Sigmoid colon (tissue), 7 donors: ENCODE data around the gene C14orf132. TPM values are rescaled to one million over a fixed set of nuclear protein-coding genes. Genes with fewer than 3 reads are reported as not detected.

ENCODE experiments used
- DNase-seq: peaks from one replicate; pipeline ENCODE4 v3.0.0-alpha.2; 2019
- H3K27ac ChIP-seq, 4 donors: fragments of 200-600 bp; sonication (generic); one replicate each; pipeline ENCODE4 v1.5.1; 2016 to 2019; ENCODE audit warnings: mild to moderate bottlenecking in 1 of 4
- H3K27me3 ChIP-seq, 3 donors: fragments of 200-600 bp; sonication (generic); one replicate each; pipeline ENCODE4 v1.5.1; 2019; ENCODE audit warnings: mild to moderate bottlenecking in 1 of 3
- H3K36me3 ChIP-seq, 4 donors: fragments of 200-600 bp; sonication (generic); one replicate each; pipeline ENCODE4 v1.5.1; 2016 to 2019
- H3K4me1 ChIP-seq, 4 donors: fragments of 200-600 bp; sonication (generic); one replicate each; pipeline ENCODE4 v1.5.1; 2017 to 2019
- H3K4me3 ChIP-seq, 4 donors: fragments of 200-600 bp; sonication (generic); one replicate each; pipeline ENCODE4 v1.5.1; 2017 to 2019; ENCODE audit warnings: mild to moderate bottlenecking in 2 of 4, moderate library complexity in 1 of 4
- H3K9me3 ChIP-seq, 4 donors: fragments of 200-600 bp in 3 of 4; sonication (generic) in 3 of 4; one replicate each; pipeline versions ENCODE4 v1.5.1 to v1.6.1; 2013 to 2019
- EP300 ChIP-seq, 4 donors: sonication (generic); formaldehyde crosslinking; IDR thresholded peaks; one replicate each; pipeline ENCODE4 v1.6.1; 2017; ENCODE audit warnings: antibody characterized with exemption in 4 of 4
- POLR2A ChIP-seq, 2 donors: fragments of 450-650 bp; IDR thresholded peaks; one replicate each; pipeline ENCODE4 v1.6.1; 2016; ENCODE audit warnings: antibody characterized with exemption in 2 of 2, mild to moderate bottlenecking in 2 of 2, moderate library complexity in 2 of 2
- POLR2AphosphoS5 ChIP-seq, 4 donors: sonication (generic); formaldehyde crosslinking; IDR thresholded peaks; one replicate each; pipeline ENCODE4 v1.6.1; 2017; ENCODE audit warnings: antibody characterized with exemption in 4 of 4
- WGBS, 2 donors: extraction: QIAGEN DNeasy Blood & Tissue Kit; methylation state at CpG; one replicate each; pipeline ENCODE4 v1.1.7; 2013; 5-methylcytosine and 5-hydroxymethylcytosine counted together
- intact Hi-C: fragments of 100-400 bp; cut with DNase I; formaldehyde crosslinking; loops from one replicate; pipeline ENCODE4 v1.15.1; 2023
- polyA plus RNA-seq, 3 donors: library from polyadenylated mRNA; stranded (reverse); fragments of 200-250 nt; gene quantifications; one replicate each; pipeline ENCODE4 v1.2.3, GENCODE V29; 2013
- total RNA-seq, 4 donors: library from RNA; depleted of rRNA; stranded (reverse); fragments of >200 nt; gene quantifications; one replicate each; pipeline ENCODE4 v1.1.0, GENCODE V29; 2016
- TF ChIP-seq, protein P1 (sequence below), 4 experiments: fragments of 450-650 bp in 3 of 4; fragments of 200-600 bp in 1 of 4; IDR thresholded peaks; one replicate each; pipeline ENCODE4 v1.5.1; 2016 to 2019; ENCODE audit warnings: antibody characterized with exemption in 4 of 4, mild to moderate bottlenecking in 3 of 4, moderate library complexity in 2 of 4
- donor health status: healthy with polysubstance abuse.
- donor health status: Bipolar disorder and iron deficiency.
- donor health status: healthy.

C14orf132 gene
- total and polyA plus RNA-seq, 7 donors = 2.4 to 30.4 (median 10.4) TPM

DNA sequence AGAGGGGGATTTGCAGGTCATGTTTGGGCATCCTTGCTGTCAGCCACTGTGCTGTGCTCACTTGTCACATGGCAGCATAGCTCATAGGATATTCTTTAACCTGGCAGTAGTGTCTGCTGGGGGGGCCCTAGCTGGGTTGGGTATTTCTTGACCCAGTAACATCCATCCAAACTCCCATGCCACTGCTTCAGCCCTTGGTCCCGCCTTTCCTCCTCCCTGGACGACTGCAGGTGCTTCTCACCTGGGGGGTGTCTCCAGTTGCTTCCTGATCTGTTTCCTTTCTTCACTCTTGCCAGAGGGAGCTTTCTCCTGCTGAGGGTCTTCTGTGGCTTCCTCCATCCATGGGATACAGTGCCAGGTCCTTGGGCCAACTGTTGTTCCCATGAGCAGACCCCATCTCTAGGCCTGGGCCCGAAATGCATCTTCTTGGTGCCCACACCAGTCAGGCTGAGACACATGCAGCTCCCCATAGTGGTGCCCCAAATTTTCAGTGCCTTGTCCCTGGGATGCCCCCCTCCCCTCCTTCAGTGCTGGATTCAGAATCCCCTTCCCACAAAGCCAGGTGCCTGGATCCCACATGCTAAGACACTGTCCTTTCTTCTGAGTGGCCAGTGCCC is 20.5 kb downstream of the C14orf132 start:
- no peak for DNase-seq
- WGBS, 2 donors = 67 to 80% methylated on average over 3 of the region's 3 CpGs
- no peak overlapping the region for H3K27ac ChIP-seq
- H3K36me3 ChIP-seq = no peaks in the 10 kb centered on the region
- intact Hi-C loops = no loop called here
- no peaks in the 10 kb centered on the region for H3K9me3 ChIP-seq
- H3K4me1 ChIP-seq = peaks cover 0 to 32% (median 8%) of the 10 kb centered on the region in 4 donors
- TF ChIP-seq POLR2AphosphoS5 (IDR thresholded peaks at IDR 0.05) = no peak
- TF ChIP-seq EP300 (IDR thresholded peaks at IDR 0.05) = no peak
- TF ChIP-seq, protein P1, sequence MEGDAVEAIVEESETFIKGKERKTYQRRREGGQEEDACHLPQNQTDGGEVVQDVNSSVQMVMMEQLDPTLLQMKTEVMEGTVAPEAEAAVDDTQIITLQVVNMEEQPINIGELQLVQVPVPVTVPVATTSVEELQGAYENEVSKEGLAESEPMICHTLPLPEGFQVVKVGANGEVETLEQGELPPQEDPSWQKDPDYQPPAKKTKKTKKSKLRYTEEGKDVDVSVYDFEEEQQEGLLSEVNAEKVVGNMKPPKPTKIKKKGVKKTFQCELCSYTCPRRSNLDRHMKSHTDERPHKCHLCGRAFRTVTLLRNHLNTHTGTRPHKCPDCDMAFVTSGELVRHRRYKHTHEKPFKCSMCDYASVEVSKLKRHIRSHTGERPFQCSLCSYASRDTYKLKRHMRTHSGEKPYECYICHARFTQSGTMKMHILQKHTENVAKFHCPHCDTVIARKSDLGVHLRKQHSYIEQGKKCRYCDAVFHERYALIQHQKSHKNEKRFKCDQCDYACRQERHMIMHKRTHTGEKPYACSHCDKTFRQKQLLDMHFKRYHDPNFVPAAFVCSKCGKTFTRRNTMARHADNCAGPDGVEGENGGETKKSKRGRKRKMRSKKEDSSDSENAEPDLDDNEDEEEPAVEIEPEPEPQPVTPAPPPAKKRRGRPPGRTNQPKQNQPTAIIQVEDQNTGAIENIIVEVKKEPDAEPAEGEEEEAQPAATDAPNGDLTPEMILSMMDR (IDR thresholded peaks at IDR 0.05) = no peak
- no peak for TF ChIP-seq POLR2A (IDR thresholded peaks at IDR 0.05)
- H3K27me3 ChIP-seq = no peaks in the 10 kb centered on the region
- H3K4me3 ChIP-seq = no peak overlapping the region

DNA sequence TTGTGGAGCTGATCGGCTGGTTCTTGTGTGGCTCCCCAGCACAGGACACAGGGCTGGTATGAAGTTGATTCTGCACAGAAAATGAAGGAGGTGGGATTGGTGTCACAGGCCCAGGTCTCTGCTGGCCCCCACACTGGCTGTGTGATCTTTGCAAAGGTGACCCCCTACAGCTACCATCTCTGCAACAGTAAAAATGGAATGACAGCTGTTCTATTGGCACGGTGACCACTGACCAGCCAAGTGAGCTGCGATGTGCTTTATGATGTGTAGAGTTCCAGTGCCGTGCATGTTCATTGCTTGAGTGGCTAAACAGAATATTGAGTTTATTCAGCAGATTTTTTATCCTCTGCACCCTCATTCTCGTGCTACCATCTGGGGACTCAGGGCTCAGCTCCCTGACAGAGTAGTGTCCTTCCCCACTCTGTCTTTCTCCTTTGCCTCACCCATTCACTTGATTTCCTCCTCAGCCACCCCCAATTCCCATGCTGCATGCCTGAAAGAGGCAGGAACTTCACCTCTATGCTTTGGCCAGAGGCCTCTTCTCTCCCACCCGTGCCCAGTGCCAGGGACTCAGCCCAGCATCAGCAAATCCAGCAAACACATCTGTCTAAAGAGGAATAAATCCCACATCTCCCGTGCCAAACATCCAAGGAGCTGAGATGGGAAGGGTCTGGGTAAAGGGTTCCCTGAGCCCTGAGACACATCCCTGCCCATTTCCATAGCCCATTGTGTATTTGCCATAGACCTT is 21.2 kb downstream of the C14orf132 start:
- no peaks in the 10 kb centered on the region for H3K9me3 ChIP-seq
- no peak for TF ChIP-seq EP300 (IDR thresholded peaks at IDR 0.05)
- TF ChIP-seq POLR2AphosphoS5 (IDR thresholded peaks at IDR 0.05) = no peak
- TF ChIP-seq POLR2A (IDR thresholded peaks at IDR 0.05) = no peak
- TF ChIP-seq, protein P1 (IDR thresholded peaks at IDR 0.05) = no peak
- intact Hi-C loops = no loop called here
- H3K36me3 ChIP-seq = no peaks in the 10 kb centered on the region
- no peak for DNase-seq
- WGBS, 2 donors = 64 to 73% methylated on average over 7 of the region's 7 CpGs
- peaks cover 0 to 30% (median 5%) of the 10 kb centered on the region in 4 donors for H3K4me1 ChIP-seq
- no peak overlapping the region for H3K4me3 ChIP-seq
- no peak overlapping the region for H3K27ac ChIP-seq
- no peaks in the 10 kb centered on the region for H3K27me3 ChIP-seq

DNA sequence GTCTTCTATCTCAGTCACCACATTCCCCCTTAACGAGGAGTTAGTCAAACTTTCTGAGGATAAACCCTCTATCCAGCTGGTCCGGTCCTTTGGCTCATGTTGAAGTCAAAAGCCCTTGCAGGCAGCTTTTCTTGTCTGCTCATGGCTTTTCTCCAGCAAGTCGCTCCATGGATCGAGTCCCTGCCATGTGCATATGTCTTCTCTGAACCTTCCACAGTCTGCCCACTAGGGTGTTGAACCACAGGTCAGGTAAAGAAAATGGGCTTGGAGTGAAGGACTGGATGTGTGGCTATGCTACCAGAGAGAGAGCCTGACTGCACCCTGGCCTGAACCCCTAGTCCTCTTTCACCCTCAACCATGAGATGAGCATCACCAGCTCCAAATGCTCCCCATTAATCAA is 22.8 kb downstream of the C14orf132 start:
- no peak for TF ChIP-seq EP300 (IDR thresholded peaks at IDR 0.05)
- TF ChIP-seq POLR2AphosphoS5 (IDR thresholded peaks at IDR 0.05) = no peak
- TF ChIP-seq, protein P1 (IDR thresholded peaks at IDR 0.05) = no peak
- WGBS, 2 donors = 76 to 80% methylated on average over 4 of the region's 4 CpGs
- H3K27ac ChIP-seq = no peak overlapping the region
- H3K4me3 ChIP-seq = no peak overlapping the region
- peaks cover 0 to 30% (median 2%) of the 10 kb centered on the region in 4 donors for H3K4me1 ChIP-seq
- H3K9me3 ChIP-seq = no peaks in the 10 kb centered on the region
- H3K27me3 ChIP-seq = no peaks in the 10 kb centered on the region
- H3K36me3 ChIP-seq = no peaks in the 10 kb centered on the region
- intact Hi-C loops = no loop called here
- DNase-seq = no peak

DNA sequence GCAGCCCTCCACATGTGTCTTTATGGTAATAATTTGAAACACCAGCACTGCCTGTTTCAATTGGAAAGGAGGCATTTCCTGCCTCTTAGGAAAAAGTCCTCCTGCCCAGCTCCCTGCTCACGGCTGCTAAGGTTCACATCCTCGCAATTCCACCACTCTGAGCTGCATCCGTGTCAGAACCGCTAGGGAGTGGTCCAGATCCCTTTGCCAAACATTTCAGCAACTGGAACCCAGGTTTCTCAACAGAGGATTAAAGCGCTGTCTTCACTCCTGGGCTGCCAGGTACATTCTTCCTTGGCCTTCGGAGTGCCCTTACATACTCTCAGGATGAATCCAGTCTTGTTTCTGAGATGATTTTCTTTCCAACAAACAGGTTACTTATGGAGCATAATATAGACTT is 23.3 kb downstream of the C14orf132 start:
- no peak for DNase-seq
- 81 to 85% methylated on average over 6 of the region's 6 CpGs for WGBS, 2 donors

More for the DNA sequence above, 23.3 kb downstream of the C14orf132 start:
- peaks cover 0 to 30% (median 2%) of the 10 kb centered on the region in 4 donors for H3K4me1 ChIP-seq
- no peak for TF ChIP-seq POLR2A (IDR thresholded peaks at IDR 0.05)
- TF ChIP-seq POLR2AphosphoS5 (IDR thresholded peaks at IDR 0.05) = no peak
- TF ChIP-seq, protein P1 (IDR thresholded peaks at IDR 0.05) = no peak
- TF ChIP-seq EP300 (IDR thresholded peaks at IDR 0.05) = no peak
- H3K27me3 ChIP-seq = no peaks in the 10 kb centered on the region
- H3K27ac ChIP-seq = no peak overlapping the region
- H3K9me3 ChIP-seq = no peaks in the 10 kb centered on the region
- no peak overlapping the region for H3K4me3 ChIP-seq
- H3K36me3 ChIP-seq = no peaks in the 10 kb centered on the region
- intact Hi-C loops = no loop called here
